IMR-90 (cell line): ENCODE results near the gene BOLL. TPM values are rescaled to one million over a fixed set of nuclear protein-coding genes. Genes with fewer than 3 reads are reported as not detected.

Source experiments
- ATAC-seq: fragments of 200-7000 bp; cut with Tn5 transposase; 2 replicates; pipeline ENCODE4 v1.9.1; 2020; ENCODE audit warnings: low read depth, mild to moderate bottlenecking, moderate library complexity
- BruUV-seq: library from RNA; stranded (reverse); fragments of 400-500 nt; replicated peaks from 2 replicates; lab custom pipeline; 2021; lab: Mats Ljungman, UMichigan
- CTCF ChIA-PET: fragments of 300-600 bp; formaldehyde crosslinking; extraction: SDS; loops from one replicate; lab custom pipeline; 2021; ENCODE audit warnings: antibody characterized with exemption; lab: Yijun Ruan, JAX
- POLR2A ChIA-PET: fragments of 300-600 bp; sonication (Branson Sonifier 250); formaldehyde crosslinking; loops from one replicate; lab custom pipeline; 2022; ENCODE audit warnings: antibody characterized with exemption; ENCODE audit not compliant: unreplicated experiment; lab: Charles Lee
- DNase-seq: peaks from one replicate; pipeline ENCODE4 v3.0.0; 2013
- H2AFZ ChIP-seq: replicated peaks from 2 replicates; pipeline ENCODE3; 2013; ENCODE audit warnings: low read length, mild to moderate bottlenecking; ENCODE audit not compliant: poor library complexity
- H2AK5ac ChIP-seq: 2 replicates; pipeline ENCODE4 v1.6.1; 2013; ENCODE audit warnings: low read depth, low read length, inconsistent platforms
- H2AK9ac ChIP-seq: replicated peaks from 2 replicates; pipeline ENCODE3; 2013; ENCODE audit warnings: mild to moderate bottlenecking, low read depth, low read length, moderate library complexity; ENCODE audit not compliant: poor library complexity
- H2BK120ac ChIP-seq: 2 replicates; pipeline ENCODE4 v1.6.1; 2013; ENCODE audit warnings: low read depth, low read length, inconsistent platforms
- H2BK15ac ChIP-seq: 3 replicates; pipeline ENCODE4 v1.6.1; 2013; ENCODE audit warnings: low read depth, low read length, inconsistent platforms
- H2BK20ac ChIP-seq: 2 replicates; pipeline ENCODE4 v1.6.1; 2013; ENCODE audit warnings: low read depth, mild to moderate bottlenecking, inconsistent platforms, low read length, moderate library complexity
- H2BK5ac ChIP-seq: 2 replicates; pipeline ENCODE4 v1.6.1; 2013; ENCODE audit warnings: mild to moderate bottlenecking, low read depth, low read length, inconsistent platforms; ENCODE audit not compliant: poor library complexity, severe bottlenecking
- H3K14ac ChIP-seq: replicated peaks from 2 replicates; pipeline ENCODE4 v1.6.1; 2013; ENCODE audit warnings: low read depth, low read length, inconsistent platforms
- H3K18ac ChIP-seq: 2 replicates; pipeline ENCODE4 v1.6.1; 2013; ENCODE audit warnings: low read depth, low read length, control low read depth
- H3K23ac ChIP-seq: 2 replicates; pipeline ENCODE4 v1.6.1; 2013; ENCODE audit warnings: low read depth, low read length, inconsistent platforms
- H3K27ac ChIP-seq: 2 replicates; pipeline ENCODE4 v1.5.1; 2013; ENCODE audit warnings: mild to moderate bottlenecking, control low read depth, low read length; ENCODE audit not compliant: insufficient read depth
- H3K27me3 ChIP-seq: 2 replicates; pipeline ENCODE4 v1.6.1; 2013; ENCODE audit warnings: low read length; ENCODE audit not compliant: control insufficient read depth, insufficient read depth
- H3K36me3 ChIP-seq: 2 replicates; pipeline ENCODE4 v1.6.1; 2013; ENCODE audit warnings: low read length, mixed read lengths; ENCODE audit not compliant: control insufficient read depth, insufficient read depth
- H3K4ac ChIP-seq: 2 replicates; pipeline ENCODE4 v1.6.1; 2013; ENCODE audit warnings: low read depth, low read length, inconsistent platforms
- H3K4me1 ChIP-seq: 2 replicates; pipeline ENCODE4 v1.6.1; 2013; ENCODE audit warnings: low read length, mixed read lengths; ENCODE audit not compliant: control insufficient read depth, insufficient read depth
- H3K4me2 ChIP-seq: 2 replicates; pipeline ENCODE4 v1.6.1; 2013; ENCODE audit warnings: low read depth, mild to moderate bottlenecking, control low read depth, low read length, moderate library complexity
- H3K4me3 ChIP-seq: 2 replicates; pipeline ENCODE4 v1.5.1; 2013; ENCODE audit warnings: low read depth, mild to moderate bottlenecking, control low read depth, low read length, moderate library complexity; ENCODE audit not compliant: insufficient read depth
- H3K56ac ChIP-seq: 2 replicates; pipeline ENCODE4 v1.6.1; 2013; ENCODE audit warnings: low read length, inconsistent platforms; ENCODE audit not compliant: insufficient read depth; ENCODE audit errors: extremely low read depth
- H3K79me1 ChIP-seq, 2 experiments: 2 replicates each; pipeline ENCODE4 v1.6.1; 2013; ENCODE audit warnings: low read length in 2 of 2, inconsistent platforms in 1 of 2, low read depth in 1 of 2
- H3K9ac ChIP-seq: 2 replicates; pipeline ENCODE4 v1.6.1; 2013; ENCODE audit warnings: low read depth, low read length, control low read depth
- H3K9me1 ChIP-seq: 2 replicates; pipeline ENCODE4 v1.6.1; 2013; ENCODE audit warnings: low read length, inconsistent platforms; ENCODE audit not compliant: insufficient read depth
- H3K9me3 ChIP-seq: 2 replicates; pipeline ENCODE4 v1.6.1; 2013; ENCODE audit warnings: low read length; ENCODE audit not compliant: control insufficient read depth, insufficient read depth
- H4K20me1 ChIP-seq: 2 replicates; pipeline ENCODE4 v1.6.1; 2013; ENCODE audit warnings: low read length, inconsistent platforms; ENCODE audit not compliant: insufficient read depth
- H4K5ac ChIP-seq: 2 replicates; pipeline ENCODE4 v1.6.1; 2013; ENCODE audit warnings: mild to moderate bottlenecking, low read depth, low read length, control low read depth
- H4K8ac ChIP-seq, 2 experiments: 2 replicates each; pipeline ENCODE4 v1.6.1; 2013; ENCODE audit warnings: low read depth in 2 of 2, low read length in 2 of 2, control low read depth in 1 of 2, inconsistent platforms in 1 of 2
- H4K91ac ChIP-seq: 2 replicates; pipeline ENCODE4 v1.6.1; 2013; ENCODE audit warnings: low read depth, low read length, inconsistent platforms; ENCODE audit not compliant: insufficient read depth
- CEBPB ChIP-seq: IDR thresholded peaks from 2 replicates; pipeline ENCODE4 v1.6.1; 2012; ENCODE audit warnings: low read depth, low read length, improper control_type of control experiment
- CHD1 ChIP-seq: IDR thresholded peaks from 2 replicates; pipeline ENCODE4 v1.6.1; 2012; ENCODE audit warnings: low read depth, low read length, improper control_type of control experiment
- FOS ChIP-seq: fragments of 150-350 bp; IDR thresholded peaks from 2 replicates; pipeline ENCODE4 v1.6.1; 2016; ENCODE audit warnings: low read depth, low read length
- MAFK ChIP-seq: IDR thresholded peaks from 2 replicates; pipeline ENCODE4 v1.6.1; 2012; ENCODE audit warnings: low read depth, low read length, improper control_type of control experiment
- MXI1 ChIP-seq: IDR thresholded peaks from 2 replicates; pipeline ENCODE4 v1.6.1; 2012; ENCODE audit warnings: low read depth, mild to moderate bottlenecking, low read length, moderate library complexity, borderline replicate concordance
- NFE2L2 ChIP-seq: fragments of 150-350 bp; IDR thresholded peaks from 2 replicates; pipeline ENCODE4 v1.6.1; 2016; ENCODE audit warnings: low read depth, mild to moderate bottlenecking, low read length
- POLR2A ChIP-seq: IDR thresholded peaks from 2 replicates; pipeline ENCODE4 v1.6.1; 2012; ENCODE audit warnings: mild to moderate bottlenecking, low read depth, low read length
- RAD21 ChIP-seq: IDR thresholded peaks from 2 replicates; pipeline ENCODE4 v1.6.1; 2012; ENCODE audit warnings: low read length, improper control_type of control experiment
- RCOR1 ChIP-seq: IDR thresholded peaks from 2 replicates; pipeline ENCODE4 v1.6.1; 2012; ENCODE audit warnings: mild to moderate bottlenecking, low read length, improper control_type of control experiment; ENCODE audit not compliant: insufficient replicate concordance
- RFX5 ChIP-seq: IDR thresholded peaks from 2 replicates; pipeline ENCODE4 v1.8.0; 2012; ENCODE audit warnings: low read depth, mild to moderate bottlenecking, low read length, moderate library complexity
- SMC3 ChIP-seq: fragments of 150-350 bp; IDR thresholded peaks from 2 replicates; pipeline ENCODE4 v1.6.1; 2016; ENCODE audit warnings: low read depth, mild to moderate bottlenecking, antibody characterized with exemption, low read length, moderate library complexity
- WGBS, 2 experiments: methylation state at CpG; one replicate each; pipeline versions ENCODE4 v1.1.5 to v1.1.7; 2013; ENCODE audit warnings: missing lambda C conversion rate in 2 of 2; ENCODE audit not compliant: insufficient read length in 1 of 2; ENCODE audit errors: extremely low coverage in 2 of 2; 5-methylcytosine and 5-hydroxymethylcytosine counted together
- dilution Hi-C: fragments of 300-500 bp; cut with HindIII; formaldehyde crosslinking; loops from one replicate; pipeline ENCODE4 v1.14.3; 2018; ENCODE audit warnings: low sequenced_read_pairs; ENCODE audit not compliant: unreplicated experiment
- in situ Hi-C: fragments of 300-500 bp; cut with MboI; formaldehyde crosslinking; loops from 3 replicates; pipeline ENCODE4 v1.14.3; 2019; ENCODE audit warnings: low sequenced_read_pairs, inconsistent platforms, mixed read lengths
- intact Hi-C: fragments of 100-400 bp; cut with micrococcal nuclease; formaldehyde crosslinking; loops from 2 replicates; pipeline ENCODE4 v1.10.0; 2022
- polyA plus RNA-seq, 3 experiments: library from polyadenylated mRNA; depleted of rRNA; stranded (reverse); fragments of >200 nt; gene quantifications; 2 replicates each; pipeline ENCODE4 v1.2.3, GENCODE V29; 2012; ENCODE audit warnings: low replicate concordance in 1 of 3
- total RNA-seq: library from RNA; depleted of rRNA; stranded (reverse); fragments of >200 nt; gene quantifications from 2 replicates; pipeline ENCODE4 v1.2.3, GENCODE V29; 2012

The BOLL gene
- total and polyA plus RNA-seq, 2 of the 4 experiments (the other 2 are of a cell fraction) = not detected

DNA sequence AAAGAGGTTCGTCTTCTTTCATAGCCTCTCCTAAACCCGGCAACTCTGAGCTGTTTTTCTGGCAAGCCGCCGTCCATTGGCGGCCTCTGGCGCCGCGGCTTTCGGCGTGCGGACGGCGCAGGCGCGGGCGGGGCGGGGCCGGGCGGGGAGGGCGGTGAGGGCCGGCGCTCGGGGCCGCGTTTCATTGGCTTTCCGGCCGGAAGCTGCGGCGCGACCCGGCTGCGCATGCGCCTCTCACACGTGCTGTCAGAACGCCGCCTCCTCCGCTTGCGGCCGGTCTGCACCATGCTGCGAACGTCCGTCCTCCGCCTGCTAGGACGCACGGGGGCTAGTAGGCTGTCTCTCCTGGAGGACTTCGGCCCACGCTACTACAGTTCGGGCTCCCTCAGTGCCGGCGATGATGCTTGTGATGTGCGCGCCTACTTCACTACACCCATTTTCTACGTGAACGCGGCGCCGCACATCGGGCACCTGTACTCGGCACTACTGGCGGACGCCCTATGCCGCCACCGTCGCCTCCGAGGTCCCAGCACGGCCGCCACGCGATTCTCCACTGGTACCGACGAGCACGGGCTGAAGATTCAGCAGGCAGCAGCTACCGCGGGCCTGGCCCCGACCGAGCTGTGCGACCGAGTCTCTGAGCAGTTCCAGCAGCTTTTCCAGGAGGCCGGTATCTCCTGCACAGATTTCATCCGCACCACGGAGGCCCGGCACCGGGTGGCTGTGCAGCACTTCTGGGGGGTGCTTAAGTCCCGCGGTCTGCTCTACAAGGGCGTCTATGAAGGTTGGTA is 79.8 kb downstream of the BOLL start, which contains the start of gene MARS2 (continued):
- no peak for TF ChIP-seq RFX5
- no peak for TF ChIP-seq NFE2L2
- TF ChIP-seq RAD21 = no peak

- Histone ChIP-seq H2BK15ac (peak overlapping the region; percentile 72; the same call in 1 of the 3 replicates), H3K9ac (peak overlapping the region; percentile 79), H3K56ac (peak overlapping the region; percentile 98), H2BK20ac (peak overlapping the region; percentile 75; the same call in 1 of the 2 replicates), H2AFZ (peak overlapping the region; percentile 69), H2BK120ac (peak overlapping the region; percentile 92), H3K9me3 (no peaks in the 10 kb centered on the region), H2AK9ac (no peak overlapping the region), H4K8ac (peak overlapping the region; percentile 60 to 98; a peak in 3 of 4 replicates), H3K27me3 (no peaks in the 10 kb centered on the region), H3K18ac (peak overlapping the region; percentile 32; the same call in 1 of the 2 replicates), H4K5ac (peak overlapping the region; percentile 31), H3K9me1 (peaks cover 5% of the 10 kb centered on the region; the same call in 1 of the 2 replicates), H3K27ac (peak overlapping the region; percentile 48), H3K14ac (peak overlapping the region; percentile 91), H2AK5ac (no peak overlapping the region), H2BK5ac (peak overlapping the region; percentile 84), H3K4me1 (peaks cover 6% of the 10 kb centered on the region), H3K4me2 (peak overlapping the region; percentile 68), H4K91ac (peak overlapping the region; percentile 88), H3K36me3 (no peaks in the 10 kb centered on the region), H3K79me1 (peaks cover 12 to 26% of the 10 kb centered on the region in 2 experiments), H3K23ac (peak overlapping the region; percentile 90), H3K4me3 (peak overlapping the region; percentile 59), H3K4ac (peak overlapping the region; percentile 79; the same call in 1 of the 2 replicates), H4K20me1 (peaks cover 20% of the 10 kb centered on the region)
- ChIA-PET CTCF (no interaction called here), POLR2A (no interaction called here)
- intact Hi-C loops = loop anchor here (1.0 to 10.0 kb wide), 5 partner anchors 187 to 593 kb away; partner anchors contain the start of genes HSPE1, MOB4 and SF3B1
- no CpG with 5 or more reads among the region's 5 CpGs for WGBS, 2 experiments
- no TSS peak for BruUV-seq
- in situ Hi-C loops = loop anchor here (10.0 kb wide), 1 partner anchor 190 kb away; the partner anchor contains the start of gene MOB4
- peak; percentile 43 for ATAC-seq
- dilution Hi-C loops = no loop called here
- TF ChIP-seq CEBPB (no peak), RAD21 (no peak), FOS (no peak), POLR2A (no peak), RCOR1 (no peak), MXI1 (no peak), MAFK (no peak), CHD1 (no peak), RFX5 (no peak), NFE2L2 (no peak), SMC3 (no peak)
- DNase-seq = no peak
These were observed 80.5 kb downstream of the BOLL start for GRCh38 chr2:197704434-197705120.
